HG03066 (cell line): ENCODE data around the gene POC1A.
"Not testable (repeated sequence)": the region's sequence is repeated elsewhere in the genome, so short reads cannot be mapped to it uniquely, and the experiment has no call there.

Experiments
- ATAC-seq: cut with Tn5 transposase; IDR thresholded peaks from one replicate; pipeline ENCODE4 v1.9.1; 2021; ENCODE audit warnings: low read depth; ENCODE audit not compliant: unreplicated experiment

Gene POC1A

GRCh38 chr3:52153389-52154096 is 680 bp downstream of the POC1A start:
- ATAC-seq = no peak

DNA sequence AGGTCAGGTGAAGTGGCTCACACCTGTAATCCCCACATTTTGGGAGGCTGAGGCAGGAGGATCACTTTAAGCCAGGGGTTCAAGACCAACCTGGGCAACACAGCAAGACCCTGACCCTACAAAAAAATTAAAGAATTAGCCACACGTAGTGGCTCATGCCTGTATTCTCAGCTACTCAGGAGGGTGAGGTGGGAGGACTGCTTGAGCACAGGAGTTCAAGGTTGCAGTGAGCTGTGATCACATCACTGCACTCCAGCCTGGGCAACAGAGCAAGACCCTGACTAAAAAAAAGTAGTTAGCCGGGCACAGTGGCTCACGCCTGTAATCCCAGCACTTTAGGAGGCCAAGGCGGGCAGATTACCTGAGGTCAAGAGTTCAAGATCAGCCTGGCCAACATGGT is 2.2 kb downstream of the POC1A start:
- not testable (repeated sequence) for ATAC-seq

- ATAC-seq = no peak
Measured at GRCh38 chr3:52150860-52151259, 3.4 kb downstream of the POC1A start.

- ATAC-seq = no peak
Measured at GRCh38 chr3:52150357-52150756, 3.9 kb downstream of the POC1A start.

GRCh38 chr3:52149726-52150125 is 4.5 kb downstream of the POC1A start:
- ATAC-seq = no peak

DNA sequence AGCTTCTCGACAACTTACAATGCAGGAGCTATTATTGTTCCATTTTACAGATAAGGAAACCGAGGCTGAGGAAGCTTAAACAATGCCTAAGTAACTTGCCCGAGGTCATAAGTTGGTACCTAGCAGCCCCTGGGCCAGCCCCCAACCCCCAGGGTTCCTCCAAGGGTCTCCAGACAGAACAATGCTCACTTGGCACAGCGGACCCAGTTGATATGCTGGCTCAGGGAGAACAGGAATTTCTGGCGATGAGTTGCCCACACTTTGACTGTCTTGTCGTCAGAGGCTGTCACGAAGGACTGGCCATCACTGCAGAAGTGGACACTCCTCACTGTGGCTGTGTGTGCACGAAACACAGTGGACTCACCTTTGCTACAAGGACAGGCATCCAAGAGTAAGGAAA is 5.2 kb downstream of the POC1A start:
- no peak for ATAC-seq

- no peak for ATAC-seq
Measured at GRCh38 chr3:52147804-52148203, 6.4 kb downstream of the POC1A start.

DNA sequence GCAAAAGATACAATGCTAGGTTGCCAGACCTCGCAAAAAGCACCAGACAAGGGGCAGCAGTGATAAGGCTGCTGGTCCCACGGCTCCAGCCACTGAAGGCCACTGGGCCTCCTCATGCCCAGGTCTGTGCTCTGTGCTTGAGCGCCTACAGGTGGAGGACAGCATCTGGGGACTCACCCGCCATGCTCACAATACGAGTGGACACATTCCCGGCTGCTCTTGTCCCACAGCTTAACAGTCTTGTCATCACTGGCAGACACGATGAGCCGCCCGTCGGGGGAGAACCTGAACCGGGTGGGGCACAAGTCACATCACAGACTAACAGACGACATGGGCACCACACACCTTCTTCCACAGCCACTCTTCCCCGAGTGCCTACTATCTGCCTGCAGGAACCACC is 7.4 kb downstream of the POC1A start:
- no peak for ATAC-seq

- ATAC-seq = no peak
Measured at GRCh38 chr3:52146189-52146588, 8.0 kb downstream of the POC1A start.

- no peak for ATAC-seq
Measured at GRCh38 chr3:52145736-52146110, 8.5 kb downstream of the POC1A start.

- ATAC-seq = no peak
Measured at GRCh38 chr3:52144796-52145735, 9.2 kb downstream of the POC1A start.

GRCh38 chr3:52144034-52144795 is 10.0 kb downstream of the POC1A start:
- ATAC-seq = peak; percentile 65

GRCh38 chr3:52143616-52144015 is 10.6 kb downstream of the POC1A start:
- no peak for ATAC-seq

DNA sequence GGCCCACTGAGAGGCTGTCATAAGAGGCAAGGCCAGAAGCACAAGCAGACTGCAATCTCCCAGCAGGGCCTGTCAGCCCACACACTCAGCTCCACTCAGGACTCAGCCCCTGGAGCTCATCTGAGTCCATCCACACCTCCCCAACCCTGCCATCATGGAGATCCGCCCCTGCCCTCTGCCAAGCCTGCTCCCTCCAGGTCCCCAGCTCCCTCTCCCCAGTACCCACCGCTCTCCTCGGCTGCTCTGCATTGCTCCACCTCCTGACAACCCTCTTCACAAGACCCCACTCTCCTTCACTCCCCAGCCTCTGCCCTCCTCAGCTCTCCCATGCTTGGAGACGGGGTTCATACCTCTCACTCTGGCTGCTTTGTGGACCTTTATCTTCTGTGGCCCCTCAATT is 11.1 kb downstream of the POC1A start:
- no peak for ATAC-seq

DNA sequence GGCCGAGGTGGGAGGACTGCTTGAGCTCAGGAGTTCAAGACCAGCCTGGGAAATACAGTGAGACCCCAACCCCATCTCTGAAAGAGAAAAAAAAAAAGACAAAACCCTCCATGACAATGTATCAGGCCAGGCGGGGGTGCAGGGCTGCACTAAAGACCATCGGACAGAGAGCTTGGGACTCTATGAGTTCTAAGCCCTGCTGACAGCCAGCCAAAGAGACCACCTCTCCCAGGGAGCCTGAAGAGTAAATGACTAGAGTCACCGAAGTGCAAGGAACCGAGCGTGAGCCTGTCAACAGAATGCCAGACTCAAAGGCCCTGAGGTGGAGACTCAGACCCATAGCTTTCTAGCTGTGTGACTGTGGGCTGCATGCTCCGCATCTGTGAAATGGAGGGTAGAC is 12.5 kb downstream of the POC1A start:
- ATAC-seq = no peak

DNA sequence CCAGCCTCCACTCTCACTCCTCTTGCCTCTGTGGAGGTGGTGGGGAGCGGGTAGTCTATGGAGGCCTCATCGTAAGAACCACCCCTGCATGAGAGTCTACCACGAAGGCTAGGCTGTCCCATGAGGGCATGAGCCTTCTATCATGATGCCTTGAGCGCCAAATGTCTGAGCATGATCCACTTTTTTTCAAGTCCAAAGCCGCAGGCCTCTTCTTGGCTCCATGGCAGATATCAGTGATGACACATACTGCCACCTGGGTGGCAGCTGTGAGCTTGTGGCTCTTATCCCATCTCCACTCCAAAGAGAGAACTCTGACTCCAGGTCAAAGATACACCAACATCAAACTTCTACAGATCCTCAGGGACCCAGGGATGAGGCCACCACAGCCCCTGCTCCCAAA is 13.5 kb downstream of the POC1A start:
- ATAC-seq = no peak

DNA sequence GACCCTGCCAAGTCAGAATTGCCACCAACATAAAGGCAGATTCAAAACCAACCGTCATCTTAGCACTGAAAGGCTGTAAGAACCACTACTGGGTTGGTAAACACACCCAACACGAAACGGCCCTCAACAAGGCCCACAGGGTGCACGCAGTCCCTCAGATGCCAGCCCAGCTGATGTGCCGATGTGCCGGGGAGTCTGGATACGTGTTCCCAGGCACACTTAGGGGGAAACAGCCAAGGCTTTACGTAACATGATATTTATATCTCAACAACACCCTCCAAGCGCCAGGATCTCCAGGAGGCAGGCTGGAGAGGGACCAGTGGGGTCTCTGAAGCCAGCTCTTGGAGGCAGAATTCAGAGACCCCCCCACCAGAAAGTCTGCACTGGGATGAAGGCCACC is 14.2 kb downstream of the POC1A start:
- ATAC-seq = no peak

DNA sequence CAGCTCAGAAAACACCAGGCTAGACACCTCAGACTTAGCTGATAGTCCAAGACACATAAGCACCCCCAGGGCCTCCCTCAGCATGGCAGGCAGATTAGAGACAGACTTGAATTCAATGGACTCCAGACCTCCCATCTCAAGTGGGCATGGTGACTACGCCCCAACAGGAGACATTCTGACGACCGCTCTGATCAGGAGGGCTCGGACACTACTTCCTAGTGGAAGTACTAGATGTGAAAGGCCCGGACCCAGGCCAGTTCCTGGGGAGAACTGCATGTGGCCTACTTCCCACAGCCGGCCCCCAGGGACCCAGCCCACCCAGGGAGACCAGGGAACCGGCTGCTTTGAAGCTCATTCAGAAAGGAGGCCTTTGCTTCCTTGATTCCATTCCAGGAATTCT is 16.9 kb downstream of the POC1A start:
- no peak for ATAC-seq

GRCh38 chr3:52136513-52136912 is 17.7 kb downstream of the POC1A start:
- ATAC-seq = no peak

- ATAC-seq = no peak
Measured at GRCh38 chr3:52135332-52135731, 18.9 kb downstream of the POC1A start.

DNA sequence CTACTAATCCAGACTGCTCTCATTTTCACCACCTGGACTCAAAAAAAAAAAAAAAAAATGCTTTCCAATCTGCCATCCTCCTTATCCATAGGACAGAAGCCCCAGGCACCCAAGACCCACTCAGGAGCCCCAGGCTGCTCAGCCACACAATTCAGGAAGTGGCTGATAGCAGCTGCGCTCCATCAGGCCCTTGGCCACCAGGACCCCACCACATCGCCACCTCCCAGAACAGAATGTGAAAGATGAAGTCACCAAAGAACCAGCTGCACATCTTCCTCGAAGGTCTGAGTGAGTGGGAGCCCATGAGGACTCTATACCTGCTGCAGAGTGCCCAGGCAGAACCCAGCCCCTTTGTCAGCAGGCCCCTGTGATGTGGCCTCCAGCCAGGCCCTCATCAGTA is 19.5 kb downstream of the POC1A start:
- ATAC-seq = no peak
